ENCODE results near the gene EIF4B. TPM values are rescaled to one million over a fixed set of nuclear protein-coding genes. Genes with fewer than 3 reads are reported as not detected.

The EIF4B gene
- total and polyA plus RNA-seq, 9 of the 15 experiments (the other 6 are each of a cell fraction or from before 2014, with no cell fraction given), result 138 to 669 (median 552) TPM

DNA sequence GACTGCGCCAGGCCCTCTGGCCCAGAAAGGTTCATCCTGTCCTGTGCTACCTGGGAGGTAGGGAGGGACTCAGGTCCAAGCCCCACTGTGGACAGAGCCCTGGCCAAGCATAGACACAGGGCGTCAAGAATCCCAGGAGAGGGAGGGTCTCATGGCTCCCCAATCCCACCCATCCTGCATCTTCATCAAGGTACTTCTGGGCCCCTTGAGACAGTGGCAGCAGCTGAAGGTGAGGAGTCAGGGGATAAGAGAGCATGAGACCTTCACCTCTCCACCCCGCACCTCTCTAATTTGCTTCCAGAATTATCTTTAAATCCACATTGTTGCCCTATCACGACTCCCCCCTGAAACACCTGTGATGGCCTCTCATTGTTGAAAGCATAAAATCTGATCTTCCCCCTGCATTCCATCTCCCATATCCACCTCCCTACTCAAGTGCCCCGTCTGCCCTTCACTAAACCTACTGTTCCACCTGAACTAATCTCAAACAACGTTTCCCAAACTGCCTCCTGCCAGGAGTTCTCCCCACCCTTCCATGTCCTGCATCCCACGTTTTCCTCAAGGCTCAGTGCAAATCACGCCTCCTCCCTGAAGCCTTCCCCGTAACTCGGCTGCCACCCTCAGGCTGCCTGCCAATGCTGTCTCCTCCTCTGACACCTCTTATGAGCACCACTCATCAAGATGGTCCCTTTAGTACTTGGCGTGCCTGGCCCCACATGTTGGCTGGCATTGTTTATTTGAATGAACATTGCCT lies 30.3 kb upstream of the EIF4B start:
- H3K36me3 ChIP-seq (ENCODE audit: control insufficient read depth, insufficient read depth, low read length), result no peaks in the 10 kb centered on the region
- ATAC-seq (peak; percentile 62), DNase-seq (ENCODE audit: extremely low read depth in 1 of 4, low spot score in 3 of 4) (peak in 1 of 4 experiments; percentile 63), FAIRE-seq (no peak)
- H2AFZ ChIP-seq (ENCODE audit: low read depth, low read length), result peak overlapping the region; percentile 25; the same call in 1 of the 2 replicates
- WGBS (ENCODE audit: insufficient coverage, low coverage, missing lambda C conversion rate), result 10% methylated on average over 9 of the region's 11 CpGs
- H3K79me2 ChIP-seq (ENCODE audit: control insufficient read depth, insufficient read depth, low read length), result no peaks in the 10 kb centered on the region
- BruUV-seq (replicated peaks), result no TSS peak
- H3K4me3 ChIP-seq, result no peak overlapping the region
- H4K20me1 ChIP-seq (replicated peaks; ENCODE audit: control insufficient read depth, insufficient read depth, low read length), result no peaks in the 10 kb centered on the region
- CTCF ChIA-PET (ENCODE audit: low intra/inter-chr PET ratio), result interaction anchor here (0.6 to 10.4 kb wide), 4 partner anchors 73 to 832 kb away, joined by 3 to 398 read pairs (median 4); no protein-coding TSS in a partner anchor
- no peak overlapping the region; the same call in 2 of the 3 replicates for H3K27ac ChIP-seq (ENCODE audit: extremely low read depth, low read depth, low read length)
- no peaks in the 10 kb centered on the region for H3K9me3 ChIP-seq (replicated peaks; ENCODE audit: control insufficient read depth, insufficient read depth, low read depth, low read length)
- no peaks in the 10 kb centered on the region for H3K27me3 ChIP-seq (ENCODE audit: control insufficient read depth in 2 of 2, insufficient read depth in 2 of 2, low read length in 2 of 2)
- peak overlapping the region; percentile 36 for H3K4me2 ChIP-seq (ENCODE audit: insufficient read depth, low read length)
- intact Hi-C loops (cut with micrococcal nuclease) (loop anchor here (1.0 kb wide), 1 partner anchor 92 kb away; no protein-coding TSS in a partner anchor), in situ Hi-C loops (cut with MboI) (no loop called here)
- peaks cover 6% of the 10 kb centered on the region for H3K9me1 ChIP-seq (ENCODE audit: control insufficient read depth, insufficient read depth, low read length)
- peaks cover 13 to 26% of the 10 kb centered on the region in 2 experiments; a peak in 3 of 5 replicates for H3K4me1 ChIP-seq (replicated peaks in 1 of 2; ENCODE audit: control insufficient read depth in 2 of 2, insufficient read depth in 2 of 2, low read length in 2 of 2)
- H3K9ac ChIP-seq (ENCODE audit: insufficient read depth in 1 of 2, low read depth in 2 of 2, low read length in 2 of 2), result 0 out of 4 replicates have a peak overlapping the region, but pooled peaks of 1 of the 2 experiments have one; percentile 15
- POLR2A ChIA-PET, result interaction anchor here (1.2 kb wide), 1 partner anchor 91 kb away, joined by 5 read pairs; no protein-coding TSS in a partner anchor
- TF ChIP-seq GTF3C2 (IDR thresholded peaks at IDR 0.05; ENCODE audit: borderline replicate concordance, extremely low read depth, insufficient read length), result no peak
- 0 out of 2 replicates have a peak, but pooled peaks have one; percentile 46 for TF ChIP-seq PHF21A (IDR thresholded peaks at IDR 0.05; ENCODE audit: borderline replicate concordance, low read depth)
- no peak for TF ChIP-seq EP300 (IDR thresholded peaks at IDR 0.05; ENCODE audit: low read length)
- TF ChIP-seq ZFPM2 (CRISPR knock-in tag; IDR thresholded peaks at IDR 0.05), result no peak
- peak; percentile 57 for TF ChIP-seq CBFA2T3 (IDR thresholded peaks at IDR 0.05)
- no peak for TF ChIP-seq KDM4B (IDR thresholded peaks at IDR 0.05; ENCODE audit: borderline replicate concordance in 2 of 2, low read depth in 1 of 2)
- TF ChIP-seq, protein P1, sequence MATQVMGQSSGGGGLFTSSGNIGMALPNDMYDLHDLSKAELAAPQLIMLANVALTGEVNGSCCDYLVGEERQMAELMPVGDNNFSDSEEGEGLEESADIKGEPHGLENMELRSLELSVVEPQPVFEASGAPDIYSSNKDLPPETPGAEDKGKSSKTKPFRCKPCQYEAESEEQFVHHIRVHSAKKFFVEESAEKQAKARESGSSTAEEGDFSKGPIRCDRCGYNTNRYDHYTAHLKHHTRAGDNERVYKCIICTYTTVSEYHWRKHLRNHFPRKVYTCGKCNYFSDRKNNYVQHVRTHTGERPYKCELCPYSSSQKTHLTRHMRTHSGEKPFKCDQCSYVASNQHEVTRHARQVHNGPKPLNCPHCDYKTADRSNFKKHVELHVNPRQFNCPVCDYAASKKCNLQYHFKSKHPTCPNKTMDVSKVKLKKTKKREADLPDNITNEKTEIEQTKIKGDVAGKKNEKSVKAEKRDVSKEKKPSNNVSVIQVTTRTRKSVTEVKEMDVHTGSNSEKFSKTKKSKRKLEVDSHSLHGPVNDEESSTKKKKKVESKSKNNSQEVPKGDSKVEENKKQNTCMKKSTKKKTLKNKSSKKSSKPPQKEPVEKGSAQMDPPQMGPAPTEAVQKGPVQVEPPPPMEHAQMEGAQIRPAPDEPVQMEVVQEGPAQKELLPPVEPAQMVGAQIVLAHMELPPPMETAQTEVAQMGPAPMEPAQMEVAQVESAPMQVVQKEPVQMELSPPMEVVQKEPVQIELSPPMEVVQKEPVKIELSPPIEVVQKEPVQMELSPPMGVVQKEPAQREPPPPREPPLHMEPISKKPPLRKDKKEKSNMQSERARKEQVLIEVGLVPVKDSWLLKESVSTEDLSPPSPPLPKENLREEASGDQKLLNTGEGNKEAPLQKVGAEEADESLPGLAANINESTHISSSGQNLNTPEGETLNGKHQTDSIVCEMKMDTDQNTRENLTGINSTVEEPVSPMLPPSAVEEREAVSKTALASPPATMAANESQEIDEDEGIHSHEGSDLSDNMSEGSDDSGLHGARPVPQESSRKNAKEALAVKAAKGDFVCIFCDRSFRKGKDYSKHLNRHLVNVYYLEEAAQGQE (IDR thresholded peaks at IDR 0.05; ENCODE audit: borderline replicate concordance), result peak; percentile 76; the same call in 1 of the 2 replicates
- TF ChIP-seq, protein P1 (CRISPR knock-in tag; IDR thresholded peaks at IDR 0.05; ENCODE audit: low read depth), result no peak
- no peak for TF ChIP-seq IRF2 (CRISPR knock-in tag; IDR thresholded peaks at IDR 0.05)
